Ovary (tissue), 9 donors: ENCODE results near the gene TMEM233. TPM values are rescaled to one million over a fixed set of nuclear protein-coding genes. Genes with fewer than 3 reads are reported as not detected.

Experiments used
- DNase-seq, 5 donors: peaks; one replicate each; pipeline ENCODE4 v3.0.0-alpha.2; 2019 to 2020
- H3K27ac ChIP-seq, 2 donors: fragments of 200-600 bp; one replicate each; pipeline versions ENCODE4 v1.5.1 to v1.8.0; 2019 to 2022
- H3K27me3 ChIP-seq: fragments of 200-600 bp; one replicate; pipeline ENCODE4 v1.8.0; 2022
- H3K36me3 ChIP-seq: fragments of 200-600 bp; sonication (generic); one replicate; pipeline ENCODE4 v1.5.1; 2019
- H3K4me1 ChIP-seq: one replicate; pipeline ENCODE4 v1.8.1; 2013; ENCODE audit warnings: mild to moderate bottlenecking, moderate library complexity; ENCODE audit not compliant: insufficient read depth
- H3K4me3 ChIP-seq: fragments of 200-600 bp; sonication (generic); one replicate; pipeline ENCODE4 v1.5.1; 2017
- H3K9me3 ChIP-seq, 2 donors: fragments of 200-600 bp in 1 of 2; sonication (generic) in 1 of 2; one replicate each; pipeline versions ENCODE4 v1.5.1 to v1.8.1; 2013 to 2019; ENCODE audit warnings: mild to moderate bottlenecking in 1 of 2, moderate library complexity in 1 of 2
- EP300 ChIP-seq: sonication (generic); formaldehyde crosslinking; IDR thresholded peaks from one replicate; pipeline ENCODE4 v1.6.1; 2017; ENCODE audit warnings: antibody characterized with exemption
- POLR2A ChIP-seq: fragments of 450-650 bp; IDR thresholded peaks from one replicate; pipeline ENCODE4 v1.6.1; 2017; ENCODE audit warnings: antibody characterized with exemption, mild to moderate bottlenecking, moderate library complexity
- WGBS, 3 donors: extraction: QIAGEN DNeasy Blood & Tissue Kit in 1 of 3; methylation state at CpG; one replicate each; pipeline versions ENCODE4 v1.1.5 to v1.1.7; 2013 to 2017; 5-methylcytosine and 5-hydroxymethylcytosine counted together
- intact Hi-C, 4 donors: fragments of 100-400 bp; cut with DNase I; formaldehyde crosslinking; loops; one replicate each; pipeline versions ENCODE4 v1.11.0 to v1.15.1; 2022 to 2023
- polyA plus RNA-seq, 2 donors: library from polyadenylated mRNA; stranded (reverse); fragments of 200-250 nt in 1 of 2; fragments of 350-450 nt in 1 of 2; fragmentation: Illumina TruSeq in 1 of 2; extraction: RNeasy Lipid Tissue Mini Kit (QIAGEN cat#74804) in 1 of 2; gene quantifications; one replicate each; pipeline ENCODE4 v1.2.3, GENCODE V29; 2013 to 2014
- total RNA-seq, 7 donors: library from RNA; depleted of rRNA in 2 of 7; stranded (reverse); fragments of >200 nt in 2 of 7; fragmentation: NEBNext Ultra II Directional in 3 of 7; extraction: Animal tissue kit (Norgen Biotek cat#: 25700) in 3 of 7; gene quantifications; one replicate each; pipeline versions ENCODE4 v1.1.0 to v1.2.4, GENCODE V29; 2016 to 2023
- TF ChIP-seq, protein P1 (sequence below), 3 donors: fragments of 450-650 bp in 2 of 3; fragments of 200-600 bp in 1 of 3; IDR thresholded peaks; one replicate each; pipeline versions ENCODE4 v1.5.1 to v1.8.0; 2016 to 2022; ENCODE audit warnings: antibody characterized with exemption in 3 of 3, mild to moderate bottlenecking in 1 of 3
- donor health status: DM: no; HTN: no; CAD: no; lungs with moderate emphysema.
- donor health status: DM: no; HTN: no; CAD: no.
- donor health status: Bipolar disorder and iron deficiency.
- donor health status: DM: yes; HTN: yes; CAD: no.
- donor health status: DM: no; HTN: no; CAD: no.
- donor health status: DM: yes; HTN: yes; CAD: no.

The TMEM233 gene
- total and polyA plus RNA-seq, 9 donors: 0.10 to 1.0 (median 0.48) TPM

DNA sequence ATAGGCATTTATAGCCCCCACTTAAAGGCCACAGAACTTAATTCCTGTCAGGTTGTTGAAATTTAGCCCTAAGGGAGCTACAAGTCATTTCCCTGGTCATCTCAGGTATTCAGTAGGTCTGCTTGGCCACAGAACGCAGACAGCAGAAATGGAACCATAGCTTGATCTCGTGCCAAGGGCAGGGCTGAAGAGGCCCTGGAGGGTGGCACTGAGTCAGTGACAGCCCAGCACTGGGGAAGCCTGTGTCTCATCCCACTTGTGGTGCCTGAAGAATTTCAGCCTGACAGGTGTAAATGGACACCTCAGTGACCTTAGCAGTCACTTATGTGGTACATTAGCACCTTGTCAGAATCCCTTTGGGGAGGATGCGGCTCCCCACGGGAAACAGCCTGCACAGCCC, 81.0 kb downstream of the TMEM233 start:
- WGBS, 3 donors: 86 to 91% (median 89%) methylated on average over 4 of the region's 4 CpGs
- TF ChIP-seq, protein P1, sequence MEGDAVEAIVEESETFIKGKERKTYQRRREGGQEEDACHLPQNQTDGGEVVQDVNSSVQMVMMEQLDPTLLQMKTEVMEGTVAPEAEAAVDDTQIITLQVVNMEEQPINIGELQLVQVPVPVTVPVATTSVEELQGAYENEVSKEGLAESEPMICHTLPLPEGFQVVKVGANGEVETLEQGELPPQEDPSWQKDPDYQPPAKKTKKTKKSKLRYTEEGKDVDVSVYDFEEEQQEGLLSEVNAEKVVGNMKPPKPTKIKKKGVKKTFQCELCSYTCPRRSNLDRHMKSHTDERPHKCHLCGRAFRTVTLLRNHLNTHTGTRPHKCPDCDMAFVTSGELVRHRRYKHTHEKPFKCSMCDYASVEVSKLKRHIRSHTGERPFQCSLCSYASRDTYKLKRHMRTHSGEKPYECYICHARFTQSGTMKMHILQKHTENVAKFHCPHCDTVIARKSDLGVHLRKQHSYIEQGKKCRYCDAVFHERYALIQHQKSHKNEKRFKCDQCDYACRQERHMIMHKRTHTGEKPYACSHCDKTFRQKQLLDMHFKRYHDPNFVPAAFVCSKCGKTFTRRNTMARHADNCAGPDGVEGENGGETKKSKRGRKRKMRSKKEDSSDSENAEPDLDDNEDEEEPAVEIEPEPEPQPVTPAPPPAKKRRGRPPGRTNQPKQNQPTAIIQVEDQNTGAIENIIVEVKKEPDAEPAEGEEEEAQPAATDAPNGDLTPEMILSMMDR (IDR thresholded peaks at IDR 0.05): no peak
- no peak for TF ChIP-seq EP300
- H3K4me3 ChIP-seq: no peak overlapping the region
- DNase-seq: no peak
- no peaks in the 10 kb centered on the region for H3K9me3 ChIP-seq
- intact Hi-C loops: no loop called here
- peaks cover 2% of the 10 kb centered on the region for H3K4me1 ChIP-seq
- H3K27me3 ChIP-seq: no peaks in the 10 kb centered on the region
- H3K36me3 ChIP-seq: no peaks in the 10 kb centered on the region
- H3K27ac ChIP-seq: no peak overlapping the region

DNA sequence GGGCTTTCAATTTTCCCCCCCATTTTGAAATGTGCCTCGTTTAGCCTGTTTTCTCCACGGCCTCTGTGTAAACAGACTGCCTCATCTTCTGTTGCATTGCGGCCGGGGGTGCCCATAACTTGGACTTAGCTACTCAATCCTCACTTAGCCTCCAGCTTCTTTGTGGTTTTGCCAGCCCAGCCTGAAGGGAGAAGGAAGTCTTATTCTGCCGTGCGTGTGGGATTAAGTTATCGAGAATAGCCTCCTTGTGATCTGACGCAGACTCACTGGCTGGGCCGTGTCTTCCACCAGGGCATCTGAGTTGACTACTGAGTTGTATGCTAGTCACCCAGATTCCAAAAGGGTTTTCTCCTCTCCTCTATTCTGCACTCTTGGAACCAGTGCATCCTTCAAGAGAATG, 82.4 kb downstream of the TMEM233 start:
- intact Hi-C loops: no loop called here
- Histone ChIP-seq H3K4me1 (no peaks in the 10 kb centered on the region), H3K4me3 (no peak overlapping the region), H3K27ac (no peak overlapping the region), H3K9me3 (no peaks in the 10 kb centered on the region), H3K36me3 (no peaks in the 10 kb centered on the region), H3K27me3 (no peaks in the 10 kb centered on the region)
- TF ChIP-seq EP300: no peak
- TF ChIP-seq POLR2A: no peak
- TF ChIP-seq, protein P1 (IDR thresholded peaks at IDR 0.05): no peak
- 88 to 91% (median 88%) methylated on average over 9 of the region's 9 CpGs for WGBS, 3 donors
- DNase-seq: no peak

DNA sequence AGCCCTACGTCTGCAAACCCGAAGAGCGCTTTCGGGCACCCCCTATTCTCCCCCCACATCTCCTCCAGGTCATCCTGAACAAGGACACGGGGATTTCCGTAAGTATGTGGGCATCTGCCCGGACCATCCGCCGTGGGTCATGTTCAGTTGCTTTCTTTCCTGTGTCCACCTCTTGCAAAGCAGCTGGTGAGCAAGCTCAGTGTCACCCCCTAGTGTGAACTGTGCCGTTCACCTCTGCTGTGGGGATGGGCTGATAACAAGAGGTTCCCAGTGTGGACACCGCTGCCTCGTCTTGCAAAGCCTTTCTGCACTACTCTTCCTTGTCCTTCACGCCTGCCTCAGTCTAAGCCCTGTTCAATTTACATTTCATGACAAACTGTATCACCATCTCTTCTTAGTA, 83.0 kb downstream of the TMEM233 start:
- no peaks in the 10 kb centered on the region for H3K36me3 ChIP-seq

DNA sequence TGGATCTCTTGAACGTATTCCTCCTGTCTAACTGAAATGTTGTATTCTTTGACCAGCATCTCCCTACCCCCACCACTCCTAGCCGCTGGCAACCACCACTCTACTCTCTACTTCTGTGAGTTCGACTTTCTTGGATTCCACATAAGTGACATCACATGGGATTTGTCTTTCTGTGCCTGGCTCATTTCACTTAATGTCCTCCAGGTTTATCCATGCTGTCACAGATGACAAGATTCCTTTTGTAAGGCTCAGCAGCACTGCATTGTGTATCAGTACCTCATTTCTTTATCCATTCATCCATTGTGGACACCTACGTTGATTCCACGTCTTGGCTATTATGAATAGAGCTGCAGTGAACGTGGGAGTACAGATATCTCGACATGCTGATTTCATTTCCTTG, 84.9 kb downstream of the TMEM233 start:
- WGBS, 3 donors: 76 to 85% (median 79%) methylated on average over 7 of the region's 7 CpGs
- intact Hi-C loops: no loop called here
- Histone ChIP-seq H3K27ac (no peak overlapping the region), H3K27me3 (no peaks in the 10 kb centered on the region), H3K36me3 (no peaks in the 10 kb centered on the region), H3K9me3 (no peaks in the 10 kb centered on the region), H3K4me3 (no peak overlapping the region), H3K4me1 (no peaks in the 10 kb centered on the region)
- TF ChIP-seq EP300: no peak
- no peak for TF ChIP-seq POLR2A
- TF ChIP-seq, protein P1 (IDR thresholded peaks at IDR 0.05): no peak
- no peak for DNase-seq

More for the DNA sequence above, 83.0 kb downstream of the TMEM233 start:
- TF ChIP-seq EP300 (no peak), POLR2A (no peak)
- TF ChIP-seq, protein P1 (IDR thresholded peaks at IDR 0.05): no peak
- DNase-seq: no peak
- Histone ChIP-seq H3K27ac (no peak overlapping the region), H3K9me3 (no peaks in the 10 kb centered on the region), H3K27me3 (no peaks in the 10 kb centered on the region), H3K4me1 (no peaks in the 10 kb centered on the region), H3K4me3 (no peak overlapping the region)
- WGBS, 3 donors: 88 to 92% (median 88%) methylated on average over 13 of the region's 13 CpGs
- intact Hi-C loops: no loop called here

DNA sequence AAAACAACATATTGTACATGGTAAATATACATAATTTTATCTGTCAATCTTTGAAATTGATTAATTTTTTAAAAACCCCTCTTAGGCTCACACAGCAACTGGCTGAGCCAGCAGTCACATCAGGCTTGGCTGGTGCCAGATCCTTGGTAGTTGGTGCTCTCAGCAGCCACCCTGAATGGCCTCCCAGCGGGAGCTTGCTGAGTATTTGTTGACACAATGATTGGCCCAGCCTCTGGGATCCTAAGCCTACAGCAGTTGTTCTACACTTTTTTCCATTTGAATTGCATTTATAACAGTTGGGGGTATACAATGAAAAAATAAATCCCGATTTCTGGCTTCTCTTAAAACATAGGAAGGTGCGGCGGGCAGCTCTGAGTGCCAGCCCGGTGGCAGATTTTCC, 85.5 kb downstream of the TMEM233 start:
- Histone ChIP-seq H3K4me1 (no peaks in the 10 kb centered on the region), H3K27ac (no peak overlapping the region), H3K9me3 (no peaks in the 10 kb centered on the region), H3K36me3 (no peaks in the 10 kb centered on the region), H3K4me3 (no peak overlapping the region), H3K27me3 (no peaks in the 10 kb centered on the region)
- intact Hi-C loops: no loop called here
- 96 to 97% (median 96%) methylated on average over 5 of the region's 5 CpGs for WGBS, 3 donors
- no peak for TF ChIP-seq EP300
- TF ChIP-seq POLR2A: no peak
- TF ChIP-seq, protein P1 (IDR thresholded peaks at IDR 0.05): no peak
- no peak for DNase-seq
